GM12892 (cell line): ENCODE data around the gene ATP1A3.
"Not testable (repeated sequence)": the region's sequence is repeated elsewhere in the genome, so short reads cannot be mapped to it uniquely, and the experiment has no call there.

ENCODE experiments used
- DNase-seq: peaks from one replicate; pipeline ENCODE4 v3.0.0; 2011; ENCODE audit not compliant: insufficient read length
- FAIRE-seq: peaks from 2 replicates; lab custom pipeline; 2011; peaks lifted over from hg19 to GRCh38; lab: Jason Lieb, UNC
- POLR2A ChIP-seq: IDR thresholded peaks from 2 replicates; pipeline ENCODE4 v1.6.1; 2011; ENCODE audit warnings: low read depth, low read length, control low read depth
- POLR2AphosphoS5 ChIP-seq: IDR thresholded peaks from 2 replicates; pipeline ENCODE4 v1.6.1; 2011; ENCODE audit warnings: low read depth, low read length, control low read depth
- TAF1 ChIP-seq: IDR thresholded peaks from 2 replicates; pipeline ENCODE4 v1.6.1; 2011; ENCODE audit warnings: low read depth, mild to moderate bottlenecking, control low read depth, low read length, borderline replicate concordance

The ATP1A3 gene

DNA sequence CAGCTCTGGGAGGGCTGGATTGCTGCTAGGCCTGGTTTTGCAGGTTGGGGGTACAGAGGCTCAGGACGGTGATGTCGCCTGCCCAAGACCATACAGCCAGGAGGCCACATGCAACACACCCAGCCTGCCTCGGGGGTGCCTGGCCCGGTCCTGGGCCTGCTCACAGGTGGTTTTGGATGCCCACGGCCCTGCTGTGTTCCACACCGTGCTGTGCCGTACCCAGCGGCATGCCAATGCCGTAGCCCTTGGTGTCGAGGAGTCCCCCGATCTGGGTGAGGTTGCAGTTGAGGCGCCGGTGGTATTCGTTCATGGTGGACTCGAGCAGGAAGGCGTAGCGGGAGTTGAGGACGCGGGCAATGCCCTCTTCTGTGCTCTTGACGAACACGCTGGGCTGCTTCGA, 11.5 kb upstream of the ATP1A3 start:
- FAIRE-seq (no peak), DNase-seq (no peak)
- no peak for TF ChIP-seq POLR2AphosphoS5
- no peak for TF ChIP-seq POLR2A
- no peak for TF ChIP-seq TAF1

DNA sequence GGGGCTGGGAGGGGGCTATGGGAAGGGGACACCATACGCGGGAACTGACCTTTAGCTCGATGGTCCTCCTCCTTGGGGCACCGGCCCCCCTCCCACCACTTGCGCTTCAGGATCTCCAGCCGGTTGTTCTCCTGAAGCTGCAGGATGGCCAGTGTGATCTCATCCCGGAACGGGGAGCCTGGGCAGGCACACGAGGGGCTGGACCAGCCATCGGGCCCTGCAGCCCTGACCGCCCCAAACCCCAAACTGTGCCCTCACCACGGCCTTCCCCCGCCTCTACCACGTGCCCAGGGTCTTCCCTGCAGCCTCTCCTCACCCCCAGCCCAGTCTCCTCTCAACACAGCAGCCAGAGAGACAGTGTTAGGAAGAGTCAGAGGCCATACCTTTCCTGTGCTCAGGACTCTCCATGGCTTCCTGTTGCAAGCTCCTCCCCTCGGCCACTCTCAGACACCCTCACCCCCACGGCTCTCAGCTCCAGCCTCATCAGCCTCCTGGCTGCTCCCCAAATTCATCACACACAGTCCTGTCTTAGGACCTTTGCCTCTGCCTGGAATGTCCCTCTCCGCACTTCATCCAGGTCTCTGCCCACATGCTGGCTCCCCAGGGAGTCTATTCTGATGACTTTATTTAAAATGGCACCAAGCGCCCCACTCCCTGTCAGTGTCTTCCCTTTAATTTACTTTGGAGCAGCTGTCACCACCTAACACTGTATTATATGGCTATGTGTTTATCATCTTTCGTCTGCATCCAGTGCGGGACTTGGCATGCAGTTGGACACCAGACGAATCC, 9.7 kb upstream of the ATP1A3 start:
- TF ChIP-seq POLR2A (no peak), TAF1 (no peak), POLR2AphosphoS5 (no peak)
- DNase-seq (no peak), FAIRE-seq (no peak)

DNA sequence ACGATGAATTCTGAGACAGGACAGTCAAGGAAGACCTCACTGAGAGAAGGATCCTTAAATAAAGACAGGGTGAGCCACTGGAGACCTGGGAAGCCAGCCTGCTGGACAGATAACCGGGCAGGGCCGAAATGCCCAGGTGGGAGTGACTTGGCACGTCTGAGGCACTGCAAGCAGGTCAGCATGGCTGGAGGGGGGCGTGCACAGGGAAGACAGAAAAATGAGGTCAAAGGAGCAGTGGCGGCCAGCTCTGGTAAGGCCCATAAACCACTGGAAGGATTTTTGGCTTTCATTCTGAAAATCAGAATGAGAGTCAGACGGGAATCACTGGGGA, 5.8 kb upstream of the ATP1A3 start:
- DNase-seq: no peak
- no peak for FAIRE-seq
- TF ChIP-seq POLR2AphosphoS5 (no peak), POLR2A (no peak), TAF1 (no peak)

GRCh38 chr19:41999071-41999877, 5.2 kb upstream of the ATP1A3 start:
- TF ChIP-seq POLR2A (no peak), POLR2AphosphoS5 (no peak), TAF1 (no peak)
- FAIRE-seq (no peak), DNase-seq (no peak)

DNA sequence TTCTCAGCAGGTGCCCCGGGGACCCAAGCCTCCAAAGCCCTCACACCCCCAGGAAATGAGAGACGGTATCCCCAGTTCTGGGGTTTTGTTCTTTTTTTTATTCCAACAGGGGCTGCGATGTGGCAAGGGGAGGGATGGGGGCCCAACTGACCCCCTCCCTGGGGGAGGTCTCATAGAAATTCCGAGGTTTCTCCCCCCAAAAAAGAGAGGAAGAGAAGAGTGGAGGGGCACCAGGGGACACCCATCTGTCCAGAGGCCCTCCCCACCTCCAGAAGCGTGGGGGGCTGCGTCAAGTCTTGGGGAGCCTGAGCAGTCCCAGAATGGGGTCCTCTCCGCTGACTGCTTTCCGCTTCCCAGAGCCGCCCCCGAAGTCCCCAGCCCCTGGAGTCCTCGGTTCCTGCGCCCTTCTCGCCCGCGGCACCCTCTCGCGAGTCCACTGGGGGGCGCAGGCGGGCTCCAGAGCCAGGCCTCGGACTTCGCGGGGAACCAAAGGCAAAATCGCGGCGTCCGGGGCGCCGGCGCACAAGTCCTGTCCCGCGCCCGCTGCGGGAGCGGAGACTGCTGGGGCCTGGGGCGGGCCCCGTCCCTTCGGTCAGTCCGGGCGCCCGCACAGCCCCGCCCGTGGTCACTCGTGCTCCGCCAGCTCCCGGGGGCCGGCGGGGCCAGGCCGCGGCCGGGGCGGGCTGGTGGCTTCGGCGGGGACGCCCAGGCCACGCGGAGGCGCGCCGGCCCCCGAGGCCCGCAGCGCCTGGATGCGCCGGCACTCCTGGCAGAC, 4.4 kb upstream of the ATP1A3 start:
- DNase-seq (peak; percentile 63), FAIRE-seq (no peak)

DNA sequence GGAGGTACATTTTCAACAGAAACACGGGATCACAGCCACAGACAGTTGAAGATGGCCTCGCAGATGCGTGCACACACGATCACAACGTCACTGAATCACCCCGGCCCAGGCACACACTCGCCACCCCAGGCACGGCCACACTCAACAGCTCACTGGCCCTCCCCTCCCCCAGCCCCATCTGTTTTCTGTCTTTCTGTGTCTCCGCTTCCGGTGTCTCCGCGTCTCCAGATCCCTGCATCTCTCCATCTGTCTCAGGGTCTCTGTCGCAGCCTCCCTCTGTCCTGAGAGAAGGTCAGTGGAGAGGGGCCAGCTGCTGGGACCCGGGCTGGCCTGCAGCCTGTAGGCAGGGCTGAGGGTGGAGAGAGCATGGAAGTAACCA, 3.8 kb upstream of the ATP1A3 start:
- no peak for DNase-seq
- FAIRE-seq: no peak
- TF ChIP-seq POLR2AphosphoS5: no peak
- TF ChIP-seq TAF1: no peak
- TF ChIP-seq POLR2A: no peak

More for the DNA sequence above, 4.4 kb upstream of the ATP1A3 start:
- TF ChIP-seq POLR2A: no peak
- TF ChIP-seq POLR2AphosphoS5: no peak
- no peak for TF ChIP-seq TAF1

- no peak for FAIRE-seq
- no peak for TF ChIP-seq POLR2A
- TF ChIP-seq TAF1: no peak
- TF ChIP-seq POLR2AphosphoS5: no peak
- peak; percentile 63 for DNase-seq
Measured at GRCh38 chr19:41997121-41997850, 3.3 kb upstream of the ATP1A3 start.

- no peak for FAIRE-seq
- DNase-seq: no peak
- no peak for TF ChIP-seq POLR2A
- no peak for TF ChIP-seq TAF1
Measured at GRCh38 chr19:41995959-41996797, 2.1 kb upstream of the ATP1A3 start.

DNA sequence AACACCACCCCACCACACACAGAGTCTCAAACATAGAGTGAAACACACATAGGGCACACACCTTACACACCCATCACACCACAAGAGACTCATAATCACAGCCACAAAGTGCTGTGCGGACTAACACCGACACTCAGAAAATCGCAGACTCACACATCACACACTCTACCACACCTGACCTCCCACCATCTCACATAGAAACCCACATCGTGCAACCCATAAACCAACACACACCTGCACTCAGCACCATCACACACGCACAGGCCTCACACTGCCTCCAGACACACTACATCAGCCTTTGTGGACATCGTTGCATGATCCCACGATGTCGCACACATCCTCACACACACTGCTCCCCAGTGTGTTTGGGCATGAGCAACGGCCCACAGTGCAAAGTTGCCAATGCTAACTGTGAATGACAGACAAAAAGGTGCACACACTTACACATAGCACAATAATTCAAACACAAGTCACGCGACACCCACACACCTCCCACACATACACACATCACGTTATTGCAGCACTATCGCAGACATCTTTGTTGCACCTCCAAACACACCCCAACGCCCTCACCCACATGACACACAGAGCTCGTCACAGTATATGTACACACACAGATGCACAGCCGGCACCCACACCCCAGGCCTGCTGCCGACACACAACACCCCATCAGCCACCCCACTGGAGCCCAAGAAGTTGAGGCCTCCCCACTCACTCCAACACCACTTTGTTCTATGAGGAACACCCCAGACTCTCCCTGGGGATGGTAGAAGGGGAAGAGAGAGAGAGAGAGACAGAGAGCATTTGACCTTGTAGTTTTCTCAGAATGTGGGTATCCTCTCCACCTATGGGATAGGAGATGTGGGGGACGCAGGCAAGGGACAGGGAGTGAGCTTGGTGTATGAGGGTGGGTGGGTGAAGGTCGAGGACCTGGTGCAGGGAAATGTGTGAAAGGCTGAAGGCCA, 1.2 kb upstream of the ATP1A3 start:
- DNase-seq: no peak
- FAIRE-seq: no peak
- no peak for TF ChIP-seq POLR2AphosphoS5
- TF ChIP-seq POLR2A: no peak
- TF ChIP-seq TAF1: no peak

GRCh38 chr19:41994521-41994971, 516 bp upstream of the ATP1A3 start:
- no peak for DNase-seq
- FAIRE-seq: no peak
- TF ChIP-seq TAF1 (no peak), POLR2AphosphoS5 (no peak), POLR2A (no peak)

DNA sequence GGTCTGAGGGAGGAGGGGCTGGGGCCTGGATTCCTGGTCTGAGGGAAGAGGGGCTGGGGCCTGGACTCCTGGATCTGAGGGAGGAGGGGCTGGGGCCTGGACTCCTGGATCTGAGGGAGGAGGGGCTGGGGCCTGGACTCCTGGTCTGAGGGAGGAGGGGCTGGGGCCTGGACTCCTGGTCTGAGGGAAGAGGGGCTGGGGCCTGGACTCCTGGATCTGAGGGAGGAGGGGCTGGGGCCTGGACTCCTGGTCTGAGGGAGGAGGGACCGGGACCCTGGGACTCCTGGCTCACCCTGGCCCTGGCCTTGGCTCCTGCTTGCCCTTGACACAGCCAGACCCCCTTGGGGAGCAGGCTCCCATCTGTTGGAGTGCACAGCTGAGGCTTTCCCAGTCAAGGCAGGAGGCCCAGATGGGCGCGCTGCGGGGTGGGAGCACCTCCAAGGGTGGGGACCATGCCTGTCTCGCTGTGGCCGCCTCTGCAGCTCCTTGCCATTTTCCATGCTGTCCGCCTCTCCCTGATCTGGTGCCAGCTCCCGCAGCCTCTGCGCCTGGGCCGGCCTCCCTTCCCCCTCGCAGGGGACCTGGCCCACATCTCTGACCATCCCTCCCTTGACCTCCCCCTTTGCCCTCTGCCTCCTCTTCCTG, 2.0 kb downstream of the ATP1A3 start:
- DNase-seq, FAIRE-seq: not testable (repeated sequence)
